Stimulated activated CD8-positive, alpha-beta memory T cell treated with anti-CD3 and anti-CD28 coated beads, Interleukin-4, amount 100 ng/mL, for 4 hours (primary cell): ENCODE data around the gene EPHA1.

Experiments used
- DNase-seq, 2 donors: peaks; one replicate each; pipeline ENCODE4 v3.0.0-alpha.2; 2020; ENCODE audit warnings: low read depth in 2 of 2, low spot score in 1 of 2

The EPHA1 gene

GRCh38 chr7:143375298-143376034 is 33.2 kb downstream of the EPHA1 start:
- DNase-seq, result peak in 1 of 2 donors; percentile 33

GRCh38 chr7:143374561-143374960 is 34.1 kb downstream of the EPHA1 start:
- DNase-seq, result no peak

GRCh38 chr7:143373255-143373794 is 35.3 kb downstream of the EPHA1 start:
- DNase-seq, result no peak

- DNase-seq, result peak in 1 of 2 donors; percentile 31
These were observed 36.6 kb downstream of the EPHA1 start for GRCh38 chr7:143372070-143372469.

GRCh38 chr7:143369678-143370651 is 38.7 kb downstream of the EPHA1 start:
- no peak for DNase-seq

- DNase-seq, result no peak
These were observed 40.3 kb downstream of the EPHA1 start for GRCh38 chr7:143368387-143368786.

GRCh38 chr7:143367972-143368371 is 40.7 kb downstream of the EPHA1 start:
- DNase-seq, result no peak

GRCh38 chr7:143363016-143363937 is 45.4 kb downstream of the EPHA1 start:
- no peak for DNase-seq

- no peak for DNase-seq
These were observed 46.3 kb downstream of the EPHA1 start, which contains the start of gene FAM131B for GRCh38 chr7:143362131-143363015. FAM131B (minus strand) TSS chr7:143362713; CDS start chr7:143362603, 110 bp downstream.

GRCh38 chr7:143361552-143362130 is 47.0 kb downstream of the EPHA1 start:
- no peak for DNase-seq

GRCh38 chr7:143360788-143361551 is 47.7 kb downstream of the EPHA1 start:
- no peak for DNase-seq

GRCh38 chr7:143359771-143360353 is 48.8 kb downstream of the EPHA1 start:
- no peak for DNase-seq

- DNase-seq, result no peak
These were observed 50.0 kb downstream of the EPHA1 start for GRCh38 chr7:143358626-143359025.

GRCh38 chr7:143356414-143357050 is 52.1 kb downstream of the EPHA1 start:
- DNase-seq, result no peak

GRCh38 chr7:143355450-143356385 is 52.9 kb downstream of the EPHA1 start:
- DNase-seq, result no peak

GRCh38 chr7:143354965-143355364 is 53.7 kb downstream of the EPHA1 start:
- no peak for DNase-seq

GRCh38 chr7:143354376-143354775 is 54.3 kb downstream of the EPHA1 start:
- no peak for DNase-seq
